Thoracic aorta (tissue), 2 donors: ENCODE measurements around the gene TMTC3. TPM values are rescaled to one million over a fixed set of nuclear protein-coding genes. Genes with fewer than 3 reads are reported as not detected.

Experiments used
- ATAC-seq: fragments of 150-250 bp; one replicate; pipeline ENCODE4 v1.8.0; 2017; ENCODE audit warnings: low read depth; ENCODE audit not compliant: insufficient number of reproducible peaks, low FRiP score
- DNase-seq: peaks from one replicate; pipeline ENCODE4 v3.0.0-alpha.2; 2020; ENCODE audit warnings: low spot score
- H3K27ac ChIP-seq, 2 donors: fragments of 200-600 bp; sonication (generic); 1 replicate in 1 of 2; 2 replicates in 1 of 2; pipeline ENCODE4 v1.5.1; 2016; ENCODE audit warnings: mild to moderate bottlenecking in 2 of 2, moderate library complexity in 2 of 2
- H3K27me3 ChIP-seq: fragments of 200-600 bp; sonication (generic); replicated peaks from 2 replicates; pipeline ENCODE4 v1.6.0; 2016; ENCODE audit warnings: mild to moderate bottlenecking; ENCODE audit not compliant: insufficient read depth
- H3K36me3 ChIP-seq: fragments of 200-600 bp; sonication (generic); one replicate; pipeline ENCODE4 v1.5.1; 2016
- H3K4me1 ChIP-seq, 2 donors: fragments of 200-600 bp; sonication (generic); 1 replicate in 1 of 2; 2 replicates in 1 of 2; pipeline versions ENCODE4 v1.5.1 to v1.6.0; 2016; ENCODE audit warnings: low read depth in 2 of 2, mild to moderate bottlenecking in 1 of 2; ENCODE audit not compliant: control insufficient read depth in 1 of 2
- H3K4me3 ChIP-seq: fragments of 200-600 bp; sonication (generic); 2 replicates; pipeline ENCODE4 v1.5.1; 2016; ENCODE audit warnings: mild to moderate bottlenecking
- H3K9me3 ChIP-seq: fragments of 200-600 bp; sonication (generic); 2 replicates; pipeline ENCODE4 v1.5.1; 2016
- CTCF ChIP-seq: fragments of 200-600 bp; sonication (generic); IDR thresholded peaks from one replicate; pipeline ENCODE4 v1.5.1; 2019; ENCODE audit warnings: antibody characterized with exemption
- total RNA-seq, 2 donors: library from RNA; depleted of rRNA; stranded (reverse); fragments of >200 nt; gene quantifications; one replicate each; pipeline versions ENCODE4 v1.1.0 to v1.2.3, GENCODE V29; 2016

TMTC3 gene
- total RNA-seq, result 10 to 100 TPM; 17.6 to 22.9 TPM

- H3K4me3 ChIP-seq, result peak within 1 kb of the TSS; percentile 96
- no peaks in the 10 kb centered on the region for H3K27me3 ChIP-seq
- no peak for TF ChIP-seq CTCF
- H3K9me3 ChIP-seq, result no peaks in the 10 kb centered on the region
- H3K36me3 ChIP-seq, result no peaks in the 10 kb centered on the region
- H3K4me1 ChIP-seq, result peaks cover 5 to 19% of the 10 kb centered on the region in 2 donors
- H3K27ac ChIP-seq, result peak within 1 kb of the TSS; percentile 45 to 53
- DNase-seq (peak; percentile 94), ATAC-seq (peak; percentile 100)
Observed at GRCh38 chr12:88141774-88142609, at the start of gene TMTC3, which contains the start of gene CEP290. Gene TMTC3, plus strand, starts transcription at chr12:88142307. Its CDS starts 6,009 bp downstream, at chr12:88148316. Gene CEP290, minus strand, starts transcription at chr12:88142088. Its CDS starts 781 bp downstream, at chr12:88141307.

GRCh38 chr12:88092771-88093170 is 49.3 kb upstream of the TMTC3 start:
- ATAC-seq, result no peak
- DNase-seq, result no peak
- TF ChIP-seq CTCF, result no peak

GRCh38 chr12:88093573-88093972 is 48.5 kb upstream of the TMTC3 start:
- no peak for TF ChIP-seq CTCF
- H3K4me3 ChIP-seq, result no peak overlapping the region
- H3K9me3 ChIP-seq, result no peaks in the 10 kb centered on the region
- ATAC-seq, result no peak
- no peaks in the 10 kb centered on the region for H3K27me3 ChIP-seq
- DNase-seq, result no peak
- no peak overlapping the region for H3K27ac ChIP-seq
- peaks cover 6% of the 10 kb centered on the region for H3K36me3 ChIP-seq
- H3K4me1 ChIP-seq, result no peaks in the 10 kb centered on the region

More at GRCh38 chr12:88092771-88093170, 49.3 kb upstream of the TMTC3 start:
- no peaks in the 10 kb centered on the region for H3K4me1 ChIP-seq
- H3K9me3 ChIP-seq, result no peaks in the 10 kb centered on the region
- no peak overlapping the region for H3K27ac ChIP-seq
- H3K4me3 ChIP-seq, result no peak overlapping the region
- no peaks in the 10 kb centered on the region for H3K27me3 ChIP-seq
- peaks cover 6% of the 10 kb centered on the region for H3K36me3 ChIP-seq

- ATAC-seq (no peak), DNase-seq (no peak)
- Histone ChIP-seq H3K4me1 (no peaks in the 10 kb centered on the region), H3K36me3 (peaks cover 5% of the 10 kb centered on the region), H3K27ac (no peak overlapping the region), H3K4me3 (no peak overlapping the region), H3K27me3 (no peaks in the 10 kb centered on the region), H3K9me3 (no peaks in the 10 kb centered on the region)
- TF ChIP-seq CTCF, result no peak
Observed at GRCh38 chr12:88108021-88108420, 34.1 kb upstream of the TMTC3 start.

- Histone ChIP-seq H3K4me1 (no peaks in the 10 kb centered on the region), H3K27me3 (no peaks in the 10 kb centered on the region), H3K4me3 (peak overlapping the region; percentile 60), H3K36me3 (peaks cover 8% of the 10 kb centered on the region), H3K9me3 (no peaks in the 10 kb centered on the region), H3K27ac (no peak overlapping the region)
- ATAC-seq, result no peak
- no peak for TF ChIP-seq CTCF
- no peak for DNase-seq
Observed at GRCh38 chr12:88111074-88111652, 30.9 kb upstream of the TMTC3 start.
